ENCODE measurements around the gene JPH2.
A peak's percentile ranks its signal among the peaks of the same experiment; 100 is the strongest.

The JPH2 gene

DNA sequence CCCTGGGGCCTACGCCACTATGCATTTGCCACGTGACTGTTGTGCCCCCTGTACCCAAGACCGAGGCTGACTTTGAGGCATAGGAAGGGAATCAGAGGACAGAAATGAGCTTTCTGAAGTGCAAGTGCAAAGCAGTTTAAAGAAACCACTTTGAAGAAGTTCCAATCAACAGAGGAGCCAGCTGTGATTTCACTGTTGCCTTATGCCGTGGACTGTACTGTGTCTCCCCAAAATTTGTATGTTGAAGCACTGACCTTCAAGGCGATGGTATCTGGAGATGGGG lies 111.1 kb downstream of the JPH2 start:
- no peak for DNase-seq (ENCODE audit: low read depth in 2 of 2)

GRCh38 chr20:44075191-44075949 lies 111.6 kb downstream of the JPH2 start:
- no peak for DNase-seq (ENCODE audit: low read depth in 2 of 2)

- DNase-seq (ENCODE audit: low read depth in 2 of 2), result no peak
Measured at GRCh38 chr20:44074252-44075151, 112.5 kb downstream of the JPH2 start.

GRCh38 chr20:44073675-44074071 lies 113.3 kb downstream of the JPH2 start:
- DNase-seq (ENCODE audit: low read depth in 2 of 2), result no peak

DNA sequence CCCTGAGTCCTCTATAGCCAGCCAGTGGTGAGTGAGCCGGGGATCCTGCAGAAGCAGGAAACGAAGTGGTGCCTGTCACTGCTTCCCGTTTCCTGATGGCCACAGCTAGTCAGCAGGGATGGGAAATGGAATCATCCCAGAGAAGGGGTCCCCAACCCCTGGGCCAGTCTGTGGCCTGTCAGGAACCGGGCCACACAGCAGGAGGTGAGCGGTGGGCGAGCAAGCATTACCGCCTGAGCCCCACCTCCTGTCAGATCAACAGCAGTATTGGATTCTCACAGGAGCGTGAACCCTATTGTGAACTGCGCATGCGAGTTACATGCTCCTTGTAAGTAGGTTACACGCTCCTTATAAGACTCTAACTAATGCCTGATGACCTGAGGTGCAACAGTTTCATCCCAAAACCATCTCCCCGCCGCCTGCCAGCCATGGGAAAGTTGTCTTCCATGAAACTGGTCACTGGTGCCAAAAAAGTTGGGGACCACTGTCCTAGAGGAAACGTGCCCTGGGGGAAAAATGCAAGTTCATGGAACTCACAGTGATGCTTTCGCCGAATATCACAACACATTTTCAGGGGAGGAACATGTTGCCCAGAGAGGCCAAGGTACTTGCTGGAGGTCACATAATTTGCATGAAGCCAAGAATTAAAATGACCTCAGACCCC lies 113.8 kb downstream of the JPH2 start:
- no peak for DNase-seq (ENCODE audit: low read depth in 2 of 2)

DNA sequence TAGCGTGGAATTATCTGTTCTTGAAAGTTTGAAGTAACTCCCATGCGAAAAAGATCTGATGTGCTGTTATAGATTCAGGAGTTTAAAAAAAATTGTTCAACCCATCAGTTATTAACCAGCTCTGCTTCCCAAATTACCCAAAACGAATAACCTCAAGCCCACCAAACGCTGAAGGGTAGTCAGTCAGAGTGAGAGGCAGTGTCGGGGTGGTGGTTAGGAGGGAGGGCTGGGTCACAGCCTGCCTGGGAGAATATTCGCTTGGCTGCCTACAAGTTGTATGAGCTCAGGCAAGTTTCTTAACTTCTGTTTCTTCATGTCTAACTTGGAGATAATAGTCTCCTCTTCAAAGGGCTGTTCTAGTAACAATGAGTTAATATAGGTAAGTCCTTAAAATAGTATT lies 114.6 kb downstream of the JPH2 start:
- DNase-seq (ENCODE audit: low read depth in 2 of 2), result no peak

DNA sequence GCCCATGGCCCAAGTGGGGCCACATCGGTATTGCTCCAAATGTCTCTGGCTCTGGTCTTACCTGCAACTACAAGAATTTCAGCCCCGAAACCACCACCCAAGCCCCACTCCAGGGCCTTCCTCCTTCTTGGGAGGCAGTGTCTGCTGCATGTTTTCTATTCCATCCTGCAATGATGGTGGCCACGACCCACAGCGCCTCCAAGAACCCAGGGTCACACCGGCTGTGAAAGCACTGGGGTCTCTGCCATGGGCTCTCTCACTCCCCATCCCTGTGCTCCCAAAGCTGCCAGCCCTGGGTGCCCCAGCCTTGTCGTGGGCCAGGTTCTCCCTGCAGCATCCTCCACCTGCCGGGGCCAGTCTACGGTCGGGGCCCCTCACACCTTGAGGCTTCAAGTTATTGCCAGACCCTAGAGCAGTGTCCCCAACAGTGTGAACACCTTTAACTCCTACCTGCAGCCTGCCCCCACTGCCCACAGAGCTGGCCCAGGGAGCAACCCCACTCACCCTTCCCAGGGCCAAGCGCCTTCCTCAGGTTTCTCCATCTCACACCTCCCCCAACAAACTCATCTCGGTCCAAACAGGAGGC lies 115.4 kb downstream of the JPH2 start:
- DNase-seq (ENCODE audit: low read depth in 2 of 2), result no peak

DNA sequence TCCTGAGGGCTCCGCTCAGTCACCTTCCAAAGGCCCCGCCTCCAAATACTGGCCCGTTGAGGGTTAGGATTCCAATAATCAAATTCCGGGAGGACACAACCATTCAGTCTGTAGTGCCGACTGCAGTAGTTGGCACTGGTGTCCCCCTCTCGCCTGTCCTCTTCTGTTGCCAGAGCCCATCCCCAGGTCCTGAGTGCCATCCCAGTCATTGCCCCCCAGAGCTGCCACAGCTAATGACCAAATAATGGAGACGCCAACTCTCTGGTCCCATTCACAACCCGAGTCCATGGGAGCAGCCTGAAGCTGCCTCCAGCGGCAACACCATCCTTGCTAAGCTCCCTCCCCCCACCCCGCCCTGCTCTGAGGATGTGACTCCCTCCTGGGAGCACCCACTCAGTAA lies 115.9 kb downstream of the JPH2 start:
- no peak for DNase-seq (ENCODE audit: low read depth in 2 of 2)

- DNase-seq (ENCODE audit: low read depth in 2 of 2), result no peak
Measured at GRCh38 chr20:44070139-44070900, 116.7 kb downstream of the JPH2 start.

DNA sequence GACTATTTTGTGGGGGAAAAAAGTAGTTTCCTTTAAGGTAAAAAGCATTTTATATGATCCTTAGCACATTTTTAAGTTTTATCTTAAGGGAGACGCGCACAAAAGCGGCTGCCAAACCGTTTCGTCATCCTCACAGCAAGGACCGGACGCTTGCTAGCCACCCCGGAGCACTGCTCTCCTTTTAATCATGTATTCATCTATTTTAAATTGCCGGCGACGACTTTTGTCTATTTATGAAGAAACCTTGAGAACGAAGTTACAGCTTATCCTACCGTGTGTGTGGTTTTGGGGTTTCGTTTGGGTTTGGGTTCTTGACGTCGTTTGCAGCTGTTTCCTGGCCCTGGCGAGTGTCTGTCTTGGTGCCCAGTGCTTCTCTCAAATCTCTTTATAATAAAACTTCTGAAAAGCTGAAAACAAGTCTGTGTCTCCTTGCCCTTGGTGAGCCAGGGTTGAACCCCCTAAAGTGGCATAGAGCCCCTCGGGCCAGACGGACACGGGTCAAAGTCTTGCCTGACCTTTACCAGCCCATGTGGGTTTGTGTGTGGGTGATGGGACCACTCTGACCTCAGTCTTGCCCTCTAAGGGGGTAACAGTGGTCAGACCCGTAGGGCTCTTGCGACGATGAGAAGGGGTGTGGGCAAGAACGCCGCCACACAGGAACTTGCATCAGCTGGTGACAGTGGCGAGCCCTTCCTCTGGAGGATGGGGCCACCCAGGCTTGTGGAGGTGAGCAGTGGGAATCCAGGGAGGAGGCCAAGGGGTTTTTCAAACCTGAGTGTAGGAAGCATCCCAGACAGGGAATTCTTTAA lies 117.6 kb downstream of the JPH2 start:
- peak in 1 of 2 donors; percentile 33 for DNase-seq (ENCODE audit: low read depth in 2 of 2)

- no peak for DNase-seq (ENCODE audit: low read depth in 2 of 2)
Measured at GRCh38 chr20:44068316-44069201, 118.4 kb downstream of the JPH2 start.

DNA sequence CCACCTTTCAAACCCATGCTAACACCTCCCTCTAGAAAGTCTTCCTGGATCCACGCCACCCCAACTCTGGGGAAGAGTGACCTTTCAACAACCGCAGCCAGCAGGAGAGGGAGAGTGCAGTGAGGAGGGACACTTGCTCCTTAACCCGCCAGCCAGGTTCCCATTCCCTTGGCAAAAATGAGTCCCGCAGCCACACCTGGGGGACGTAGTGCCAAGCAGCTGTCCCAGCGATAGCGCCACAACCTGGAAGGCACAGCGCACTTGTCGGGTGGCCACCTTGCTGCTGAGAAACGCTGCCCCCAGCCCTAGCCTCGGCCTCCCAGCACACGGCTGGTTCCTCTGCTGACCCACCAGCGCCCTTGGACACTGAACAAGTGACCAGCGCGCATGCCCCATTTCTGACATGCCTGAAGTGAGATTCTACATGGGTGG lies 119.3 kb downstream of the JPH2 start:
- no peak for DNase-seq (ENCODE audit: low read depth in 2 of 2)

DNA sequence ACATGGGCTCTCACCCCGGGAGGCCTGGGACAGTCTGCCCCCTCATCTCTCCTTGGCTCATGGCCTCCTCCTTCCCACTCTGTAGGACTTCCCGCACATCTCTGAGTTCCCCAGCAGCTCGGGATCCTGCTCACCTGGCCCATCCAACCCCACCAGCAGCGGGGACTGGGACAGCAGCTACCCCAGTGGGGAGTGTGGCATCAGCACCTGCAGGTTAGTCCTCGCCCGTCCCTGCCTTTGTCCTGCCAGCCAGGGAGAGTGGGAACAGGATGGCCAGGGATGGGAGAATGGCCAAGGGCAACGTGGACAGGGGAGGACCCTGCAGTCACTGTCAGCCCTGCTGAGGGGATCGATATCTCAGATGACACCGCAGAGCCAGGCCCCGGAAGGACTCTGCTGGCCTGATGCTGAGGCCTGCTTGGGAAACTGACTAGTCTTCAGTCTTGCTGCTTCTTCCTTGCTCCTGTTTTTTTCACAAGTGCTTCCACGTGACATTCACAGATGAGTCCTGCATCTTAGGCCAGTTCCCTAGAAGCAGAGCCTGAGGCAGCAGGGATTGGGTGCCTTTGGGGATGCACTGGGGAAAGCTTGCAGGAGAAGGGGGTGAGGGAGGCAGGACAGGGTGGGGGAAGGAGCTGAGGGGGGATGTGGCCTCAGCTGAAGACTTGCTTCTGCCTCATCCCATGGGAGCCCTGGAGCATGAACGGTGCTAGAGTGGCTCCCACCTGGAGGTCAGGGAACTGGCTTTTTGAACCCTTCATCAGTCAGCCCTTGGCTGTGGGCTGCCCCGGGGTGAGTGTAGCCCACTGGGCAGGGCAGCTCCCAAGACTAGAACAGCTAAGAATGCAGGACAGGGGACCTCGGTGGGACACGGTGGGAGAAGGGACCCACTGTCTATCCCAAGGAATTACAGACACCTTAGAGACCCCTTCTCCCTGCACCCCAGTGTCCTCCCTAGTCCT lies 120.1 kb downstream of the JPH2 start:
- no peak for DNase-seq (ENCODE audit: low read depth in 2 of 2)

GRCh38 chr20:44065401-44066340 lies 121.3 kb downstream of the JPH2 start:
- DNase-seq (ENCODE audit: low read depth in 2 of 2), result no peak

DNA sequence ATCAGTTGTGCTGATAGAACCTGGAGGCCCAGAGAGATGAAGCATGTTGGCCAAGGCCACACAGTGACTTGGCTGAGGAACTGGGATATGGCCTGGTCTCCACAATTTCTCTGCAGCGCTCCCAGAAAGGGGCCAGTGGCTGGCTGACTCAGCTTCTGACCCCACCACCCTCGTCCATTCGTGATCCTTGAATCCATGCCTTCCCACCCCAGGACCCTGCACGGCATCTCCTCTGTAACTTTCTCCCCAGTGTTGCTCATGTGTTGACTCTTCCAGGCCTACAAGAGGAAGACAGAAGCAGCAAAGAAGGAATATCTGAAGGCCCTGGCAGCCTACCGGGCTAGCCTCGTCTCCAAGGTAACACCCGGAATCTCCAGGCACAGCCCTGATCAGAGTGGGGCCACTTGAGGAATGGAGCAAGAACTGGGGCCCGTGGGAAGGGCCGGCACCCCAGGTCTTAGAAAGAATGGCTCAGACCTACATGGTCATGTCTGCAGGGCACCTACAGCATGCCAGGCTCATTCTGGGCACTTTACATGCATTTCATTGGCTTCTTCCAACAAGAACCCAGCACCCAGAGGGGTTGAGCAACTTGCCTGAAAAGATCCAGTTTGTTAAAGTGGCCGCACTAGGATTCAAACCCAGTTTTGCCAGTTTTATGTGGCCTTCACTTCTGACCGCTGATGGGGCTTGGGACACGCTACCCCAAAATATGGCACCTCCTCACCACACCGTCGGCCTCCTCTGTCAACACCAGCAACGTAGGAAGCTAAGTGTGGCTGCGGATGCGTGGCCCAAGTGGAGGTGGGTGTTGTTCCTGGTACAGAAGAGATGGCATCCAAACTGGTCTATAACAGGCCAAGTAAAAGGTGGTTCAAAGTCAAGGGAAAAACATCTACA lies 122.2 kb downstream of the JPH2 start:
- no peak for DNase-seq (ENCODE audit: low read depth in 2 of 2)
